ENCODE measurements around the gene HOXB7.

HOXB7 gene

GRCh38 chr17:48588074-48588415 lies 22.8 kb downstream of the HOXB7 start:
- H3K4me3 ChIP-seq (ENCODE audit: low read depth, low read length), result no peak overlapping the region
- no peaks in the 10 kb centered on the region for H3K36me3 ChIP-seq (replicated peaks)
- no peak for TF ChIP-seq CTCF (IDR thresholded peaks at IDR 0.05; ENCODE audit: low read depth, low read length, missing control alignments)
- no peak for DNase-seq
- in situ Hi-C loops (cut with HindIII; ENCODE audit: low pct_ligation_motif_present, low sequenced_read_pairs), result no loop called here
- no peak overlapping the region for H3K27ac ChIP-seq
- H3K27me3 ChIP-seq (replicated peaks), result peaks cover 93% of the 10 kb centered on the region

- H3K27me3 ChIP-seq (replicated peaks), result peaks cover 96% of the 10 kb centered on the region
These were observed 23.3 kb downstream of the HOXB7 start for GRCh38 chr17:48587276-48588073.

GRCh38 chr17:48586355-48587258 lies 24.2 kb downstream of the HOXB7 start:
- no peak for TF ChIP-seq CTCF (IDR thresholded peaks at IDR 0.05; ENCODE audit: low read depth, low read length, missing control alignments)
- Histone ChIP-seq H3K27ac (no peak overlapping the region), H3K36me3 (replicated peaks) (no peaks in the 10 kb centered on the region), H3K27me3 (replicated peaks) (peaks cover 96% of the 10 kb centered on the region), H3K4me3 (ENCODE audit: low read depth, low read length) (peak overlapping the region; percentile 61)
- no peak for DNase-seq
- in situ Hi-C loops (cut with HindIII; ENCODE audit: low pct_ligation_motif_present, low sequenced_read_pairs), result no loop called here

More at GRCh38 chr17:48587276-48588073, 23.3 kb downstream of the HOXB7 start:
- DNase-seq, result no peak
- H3K4me3 ChIP-seq (ENCODE audit: low read depth, low read length), result no peak overlapping the region
- no peaks in the 10 kb centered on the region for H3K36me3 ChIP-seq (replicated peaks)
- in situ Hi-C loops (cut with HindIII; ENCODE audit: low pct_ligation_motif_present, low sequenced_read_pairs), result no loop called here
- H3K27ac ChIP-seq, result no peak overlapping the region
- no peak for TF ChIP-seq CTCF (IDR thresholded peaks at IDR 0.05; ENCODE audit: low read depth, low read length, missing control alignments)

GRCh38 chr17:48584223-48584741 lies 26.5 kb downstream of the HOXB7 start:
- H3K27me3 ChIP-seq (replicated peaks), result peaks cover 97% of the 10 kb centered on the region
- no peak overlapping the region for H3K4me3 ChIP-seq (ENCODE audit: low read depth, low read length)
- H3K27ac ChIP-seq, result no peak overlapping the region
- no peaks in the 10 kb centered on the region for H3K36me3 ChIP-seq (replicated peaks)
- DNase-seq, result no peak
- TF ChIP-seq CTCF (IDR thresholded peaks at IDR 0.05; ENCODE audit: low read depth, low read length, missing control alignments), result no peak
- in situ Hi-C loops (cut with HindIII; ENCODE audit: low pct_ligation_motif_present, low sequenced_read_pairs), result no loop called here

GRCh38 chr17:48583708-48584222 lies 27.1 kb downstream of the HOXB7 start:
- Histone ChIP-seq H3K36me3 (replicated peaks) (no peaks in the 10 kb centered on the region), H3K27me3 (replicated peaks) (peaks cover 97% of the 10 kb centered on the region), H3K4me3 (ENCODE audit: low read depth, low read length) (no peak overlapping the region), H3K27ac (no peak overlapping the region)
- TF ChIP-seq CTCF (IDR thresholded peaks at IDR 0.05; ENCODE audit: low read depth, low read length, missing control alignments), result no peak
- in situ Hi-C loops (cut with HindIII; ENCODE audit: low pct_ligation_motif_present, low sequenced_read_pairs), result no loop called here
- no peak for DNase-seq
